SK-N-SH treated with all-trans-retinoic acid at 6 μM for 48 hours (cell line): ENCODE measurements around the gene WDR38.
A peak's percentile ranks its signal among the peaks of the same experiment; 100 is the strongest.

Source experiments
- ATAC-seq: fragments of 200-7000 bp; cut with Tn5 transposase; 3 replicates; pipeline ENCODE4 v1.9.1; 2020; ENCODE audit warnings: mild to moderate bottlenecking, moderate library complexity
- ARNTL ChIP-seq: fragments of 450-650 bp; formaldehyde crosslinking; IDR thresholded peaks from 2 replicates; pipeline ENCODE4 v1.5.0; 2020; ENCODE audit warnings: low read depth, mild to moderate bottlenecking, moderate library complexity, borderline replicate concordance
- BACH2 ChIP-seq: fragments of 250-450 bp; sonication (Bioruptor Pico); IDR thresholded peaks from 2 replicates; pipeline ENCODE4 v1.9.0; 2021; ENCODE audit warnings: mild to moderate bottlenecking, borderline replicate concordance
- CSDC2 ChIP-seq: fragments of 250-450 bp; sonication (Bioruptor Pico); IDR thresholded peaks from 2 replicates; pipeline ENCODE4 v1.5.0; 2020; ENCODE audit warnings: mild to moderate bottlenecking, moderate library complexity
- ESRRG ChIP-seq: fragments of 250-450 bp; sonication (Bioruptor Pico); IDR thresholded peaks from 2 replicates; pipeline ENCODE4 v1.6.1; 2021; ENCODE audit warnings: mild to moderate bottlenecking
- OSR1 ChIP-seq: fragments of 250-450 bp; sonication (Bioruptor Pico); IDR thresholded peaks from 2 replicates; pipeline ENCODE4 v1.8.0; 2022; ENCODE audit warnings: moderate library complexity, mild to moderate bottlenecking, inconsistent platforms
- RARB ChIP-seq: fragments of 250-450 bp; sonication (Bioruptor Pico); IDR thresholded peaks from 2 replicates; pipeline ENCODE4 v1.8.0; 2021; ENCODE audit warnings: mild to moderate bottlenecking, moderate library complexity
- SNAI2 ChIP-seq: fragments of 250-450 bp; sonication (Bioruptor Pico); IDR thresholded peaks from 2 replicates; pipeline ENCODE4 v1.5.0; 2020; ENCODE audit warnings: mild to moderate bottlenecking, moderate library complexity
- TOX ChIP-seq: fragments of 250-450 bp; sonication (Bioruptor Pico); IDR thresholded peaks from 2 replicates; pipeline ENCODE4 v1.8.0; 2021; ENCODE audit warnings: mild to moderate bottlenecking, moderate library complexity, borderline replicate concordance
- ZC3H10 ChIP-seq: fragments of 250-450 bp; sonication (Bioruptor Pico); IDR thresholded peaks from 2 replicates; pipeline ENCODE4 v1.5.1; 2021; ENCODE audit warnings: mild to moderate bottlenecking, moderate library complexity
- ZFP3 ChIP-seq: fragments of 250-450 bp; sonication (Bioruptor Pico); IDR thresholded peaks from 2 replicates; pipeline ENCODE4 v1.5.0; 2020; ENCODE audit warnings: mild to moderate bottlenecking, moderate library complexity
- ZFP30 ChIP-seq: fragments of 450-650 bp; formaldehyde crosslinking; IDR thresholded peaks from 2 replicates; pipeline ENCODE4 v1.5.0; 2022; ENCODE audit warnings: mild to moderate bottlenecking, moderate library complexity
- ZNF565 ChIP-seq: fragments of 450-650 bp; formaldehyde crosslinking; conservative IDR thresholded peaks from 2 replicates; pipeline ENCODE4 v1.5.0; 2020; ENCODE audit warnings: low read depth, mild to moderate bottlenecking, moderate library complexity
- ZNF70 ChIP-seq: fragments of 450-650 bp; formaldehyde crosslinking; IDR thresholded peaks from 2 replicates; pipeline ENCODE4 v1.5.0; 2020; ENCODE audit warnings: mild to moderate bottlenecking, moderate library complexity
- ZNF8 ChIP-seq: fragments of 450-650 bp; formaldehyde crosslinking; IDR thresholded peaks from 2 replicates; pipeline ENCODE4 v1.5.0; 2020; ENCODE audit warnings: mild to moderate bottlenecking, moderate library complexity
- TF ChIP-seq, protein P1 (sequence below): fragments of 250-450 bp; sonication (Bioruptor Pico); IDR thresholded peaks from 2 replicates; pipeline ENCODE4 v1.5.1; 2020; ENCODE audit warnings: low read depth, mild to moderate bottlenecking, moderate library complexity
- TF ChIP-seq, protein P2 (sequence below): fragments of 250-450 bp; sonication (Bioruptor Pico); IDR thresholded peaks from 2 replicates; pipeline ENCODE4 v1.8.0; 2020; ENCODE audit warnings: mild to moderate bottlenecking, moderate library complexity, borderline replicate concordance
- TF ChIP-seq, protein P3 (sequence below): fragments of 250-450 bp; sonication (Bioruptor Pico); IDR thresholded peaks from 2 replicates; pipeline ENCODE4 v1.5.1; 2021; ENCODE audit warnings: mild to moderate bottlenecking, moderate library complexity
- TF ChIP-seq, protein P4 (sequence below): fragments of 250-450 bp; sonication (Bioruptor Pico); IDR thresholded peaks from 2 replicates; pipeline ENCODE4 v1.8.0; 2021; ENCODE audit warnings: low read depth, mild to moderate bottlenecking, moderate library complexity, borderline replicate concordance

The WDR38 gene

DNA sequence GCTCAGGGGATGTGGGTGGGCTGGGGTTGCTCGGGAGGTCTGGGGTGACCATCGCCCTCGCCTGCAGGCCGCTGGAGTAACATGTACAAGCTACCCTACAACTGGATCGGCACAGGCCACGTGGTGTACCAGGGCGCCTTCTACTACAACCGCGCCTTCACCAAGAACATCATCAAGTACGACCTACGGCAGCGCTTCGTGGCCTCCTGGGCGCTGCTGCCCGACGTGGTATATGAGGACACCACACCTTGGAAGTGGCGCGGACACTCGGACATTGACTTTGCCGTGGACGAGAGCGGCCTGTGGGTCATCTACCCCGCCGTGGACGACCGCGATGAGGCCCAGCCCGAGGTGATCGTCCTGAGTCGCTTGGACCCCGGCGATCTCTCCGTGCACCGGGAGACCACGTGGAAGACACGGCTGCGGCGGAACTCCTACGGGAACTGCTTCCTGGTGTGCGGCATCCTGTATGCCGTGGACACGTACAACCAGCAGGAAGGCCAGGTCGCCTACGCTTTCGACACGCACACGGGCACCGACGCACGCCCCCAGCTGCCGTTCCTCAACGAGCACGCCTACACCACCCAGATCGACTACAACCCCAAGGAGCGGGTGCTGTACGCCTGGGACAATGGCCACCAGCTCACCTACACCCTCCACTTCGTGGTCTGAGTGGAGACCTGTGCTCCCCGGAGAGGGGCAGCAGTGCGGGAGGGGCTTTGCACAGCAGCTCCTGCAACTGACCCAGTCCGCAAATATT is 43.3 kb upstream of the WDR38 start:
- ATAC-seq, result no peak
- TF ChIP-seq SNAI2 (no peak), ZFP3 (CRISPR knock-in tag) (no peak), ARNTL (CRISPR knock-in tag) (no peak), CSDC2 (CRISPR knock-in tag) (no peak), ZFP30 (CRISPR knock-in tag) (no peak), RARB (CRISPR knock-in tag) (no peak), TOX (CRISPR knock-in tag) (no peak)
- TF ChIP-seq, protein P1, sequence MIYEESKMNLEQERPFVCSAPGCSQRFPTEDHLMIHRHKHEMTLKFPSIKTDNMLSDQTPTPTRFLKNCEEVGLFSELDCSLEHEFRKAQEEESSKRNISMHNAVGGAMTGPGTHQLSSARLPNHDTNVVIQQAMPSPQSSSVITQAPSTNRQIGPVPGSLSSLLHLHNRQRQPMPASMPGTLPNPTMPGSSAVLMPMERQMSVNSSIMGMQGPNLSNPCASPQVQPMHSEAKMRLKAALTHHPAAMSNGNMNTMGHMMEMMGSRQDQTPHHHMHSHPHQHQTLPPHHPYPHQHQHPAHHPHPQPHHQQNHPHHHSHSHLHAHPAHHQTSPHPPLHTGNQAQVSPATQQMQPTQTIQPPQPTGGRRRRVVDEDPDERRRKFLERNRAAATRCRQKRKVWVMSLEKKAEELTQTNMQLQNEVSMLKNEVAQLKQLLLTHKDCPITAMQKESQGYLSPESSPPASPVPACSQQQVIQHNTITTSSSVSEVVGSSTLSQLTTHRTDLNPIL (CRISPR knock-in tag), result no peak
- TF ChIP-seq, all 23 proteins: peak for 0

DNA sequence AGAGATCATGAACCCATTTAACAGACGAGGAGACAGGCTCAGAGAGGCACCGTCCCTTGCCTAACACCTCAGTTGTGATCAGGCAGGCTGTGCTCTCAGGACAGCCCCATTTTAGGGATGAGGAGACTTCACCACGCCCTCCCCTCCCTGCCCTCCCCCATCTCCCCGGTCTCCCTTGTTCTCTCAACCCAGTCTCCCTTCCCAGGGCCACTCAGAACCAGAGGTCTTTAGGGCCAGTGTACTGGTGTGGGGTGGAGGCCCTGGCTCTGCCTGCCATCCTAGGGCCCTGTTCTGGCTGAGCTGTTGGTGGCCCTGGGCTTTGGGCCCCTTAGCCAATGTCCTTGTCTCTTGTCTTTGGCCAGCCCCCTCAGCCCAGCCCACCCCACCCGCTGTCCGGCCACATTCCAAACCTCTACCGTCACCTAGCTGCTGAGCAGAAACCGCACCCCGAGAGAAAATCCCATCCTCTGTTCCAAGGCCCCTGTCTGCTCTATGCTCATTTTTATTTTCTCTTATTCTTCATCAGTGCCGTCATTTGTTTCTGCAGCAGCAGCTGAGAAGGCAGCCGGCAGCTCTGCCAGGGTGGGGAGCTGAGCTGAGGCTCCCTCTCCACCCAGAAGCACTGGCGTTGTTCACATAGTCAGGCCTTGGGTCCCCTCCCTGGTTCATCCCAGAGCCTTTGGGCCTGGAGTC is 42.5 kb upstream of the WDR38 start:
- ATAC-seq, result peak; percentile 77

DNA sequence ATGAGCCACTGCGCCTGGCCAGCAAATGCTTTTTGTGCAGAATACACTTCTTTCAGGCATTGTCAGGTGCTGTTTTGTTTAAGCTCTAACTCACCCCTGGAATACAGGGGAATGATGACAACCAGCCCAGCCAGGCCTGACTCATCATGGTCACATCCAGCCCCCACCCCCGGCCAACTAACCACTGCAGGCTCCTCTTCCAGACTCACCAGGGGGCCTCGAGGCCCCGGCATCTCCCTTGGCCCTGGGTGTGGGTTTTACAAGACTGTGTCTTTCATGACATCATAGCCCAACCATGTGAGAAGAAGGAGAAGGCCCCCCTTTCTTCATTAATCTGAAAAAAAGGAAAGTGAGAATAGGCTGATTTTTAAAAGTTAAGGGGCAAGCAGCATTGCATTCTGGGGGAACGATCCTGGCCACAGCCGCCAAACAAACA is 40.8 kb upstream of the WDR38 start:
- peak; percentile 85 for ATAC-seq
- no peak for TF ChIP-seq CSDC2 (CRISPR knock-in tag)
- TF ChIP-seq, protein P2, sequence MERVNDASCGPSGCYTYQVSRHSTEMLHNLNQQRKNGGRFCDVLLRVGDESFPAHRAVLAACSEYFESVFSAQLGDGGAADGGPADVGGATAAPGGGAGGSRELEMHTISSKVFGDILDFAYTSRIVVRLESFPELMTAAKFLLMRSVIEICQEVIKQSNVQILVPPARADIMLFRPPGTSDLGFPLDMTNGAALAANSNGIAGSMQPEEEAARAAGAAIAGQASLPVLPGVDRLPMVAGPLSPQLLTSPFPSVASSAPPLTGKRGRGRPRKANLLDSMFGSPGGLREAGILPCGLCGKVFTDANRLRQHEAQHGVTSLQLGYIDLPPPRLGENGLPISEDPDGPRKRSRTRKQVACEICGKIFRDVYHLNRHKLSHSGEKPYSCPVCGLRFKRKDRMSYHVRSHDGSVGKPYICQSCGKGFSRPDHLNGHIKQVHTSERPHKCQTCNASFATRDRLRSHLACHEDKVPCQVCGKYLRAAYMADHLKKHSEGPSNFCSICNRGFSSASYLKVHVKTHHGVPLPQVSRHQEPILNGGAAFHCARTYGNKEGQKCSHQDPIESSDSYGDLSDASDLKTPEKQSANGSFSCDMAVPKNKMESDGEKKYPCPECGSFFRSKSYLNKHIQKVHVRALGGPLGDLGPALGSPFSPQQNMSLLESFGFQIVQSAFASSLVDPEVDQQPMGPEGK, result peak; percentile 71; the same call in 1 of the 2 replicates

More for the DNA sequence above, 42.5 kb upstream of the WDR38 start:
- TF ChIP-seq ZNF70 (CRISPR knock-in tag) (no peak), CSDC2 (CRISPR knock-in tag) (no peak), ZFP30 (CRISPR knock-in tag) (no peak), SNAI2 (no peak), ZNF565 (CRISPR knock-in tag) (no peak), BACH2 (CRISPR knock-in tag) (no peak), OSR1 (CRISPR knock-in tag) (no peak), ZC3H10 (CRISPR knock-in tag) (no peak), ESRRG (CRISPR knock-in tag) (no peak), RARB (CRISPR knock-in tag) (no peak), ARNTL (CRISPR knock-in tag) (no peak)
- TF ChIP-seq, protein P2, result no peak
- TF ChIP-seq, protein P3, sequence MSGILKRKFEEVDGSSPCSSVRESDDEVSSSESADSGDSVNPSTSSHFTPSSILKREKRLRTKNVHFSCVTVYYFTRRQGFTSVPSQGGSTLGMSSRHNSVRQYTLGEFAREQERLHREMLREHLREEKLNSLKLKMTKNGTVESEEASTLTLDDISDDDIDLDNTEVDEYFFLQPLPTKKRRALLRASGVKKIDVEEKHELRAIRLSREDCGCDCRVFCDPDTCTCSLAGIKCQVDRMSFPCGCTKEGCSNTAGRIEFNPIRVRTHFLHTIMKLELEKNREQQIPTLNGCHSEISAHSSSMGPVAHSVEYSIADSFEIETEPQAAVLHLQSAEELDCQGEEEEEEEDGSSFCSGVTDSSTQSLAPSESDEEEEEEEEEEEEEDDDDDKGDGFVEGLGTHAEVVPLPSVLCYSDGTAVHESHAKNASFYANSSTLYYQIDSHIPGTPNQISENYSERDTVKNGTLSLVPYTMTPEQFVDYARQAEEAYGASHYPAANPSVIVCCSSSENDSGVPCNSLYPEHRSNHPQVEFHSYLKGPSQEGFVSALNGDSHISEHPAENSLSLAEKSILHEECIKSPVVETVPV, result no peak
- TF ChIP-seq, protein P4, sequence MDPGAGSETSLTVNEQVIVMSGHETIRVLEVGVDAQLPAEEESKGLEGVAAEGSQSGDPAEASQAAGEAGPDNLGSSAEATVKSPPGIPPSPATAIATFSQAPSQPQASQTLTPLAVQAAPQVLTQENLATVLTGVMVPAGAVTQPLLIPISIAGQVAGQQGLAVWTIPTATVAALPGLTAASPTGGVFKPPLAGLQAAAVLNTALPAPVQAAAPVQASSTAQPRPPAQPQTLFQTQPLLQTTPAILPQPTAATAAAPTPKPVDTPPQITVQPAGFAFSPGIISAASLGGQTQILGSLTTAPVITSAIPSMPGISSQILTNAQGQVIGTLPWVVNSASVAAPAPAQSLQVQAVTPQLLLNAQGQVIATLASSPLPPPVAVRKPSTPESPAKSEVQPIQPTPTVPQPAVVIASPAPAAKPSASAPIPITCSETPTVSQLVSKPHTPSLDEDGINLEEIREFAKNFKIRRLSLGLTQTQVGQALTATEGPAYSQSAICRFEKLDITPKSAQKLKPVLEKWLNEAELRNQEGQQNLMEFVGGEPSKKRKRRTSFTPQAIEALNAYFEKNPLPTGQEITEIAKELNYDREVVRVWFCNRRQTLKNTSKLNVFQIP (CRISPR knock-in tag), result no peak

DNA sequence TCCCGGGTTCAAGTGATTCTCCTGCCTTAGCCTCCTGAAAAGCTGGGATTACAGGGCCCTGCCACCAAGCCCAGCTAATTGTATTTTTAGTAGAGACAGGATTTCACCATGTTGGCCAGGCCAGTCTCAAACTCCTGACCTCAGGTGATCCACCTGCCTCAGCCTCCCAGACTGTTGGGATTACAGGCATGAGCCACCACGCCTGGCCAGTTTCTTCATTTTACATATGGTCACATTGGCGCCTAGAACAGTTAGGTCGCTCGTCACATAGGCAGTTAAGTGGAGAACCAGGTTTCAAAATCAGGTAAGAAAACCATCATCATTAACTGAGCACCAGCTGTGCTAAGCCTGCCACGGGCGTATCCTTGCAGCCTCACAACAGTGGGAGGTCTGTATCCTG is 40.2 kb upstream of the WDR38 start:
- no peak for ATAC-seq
- TF ChIP-seq ZC3H10 (CRISPR knock-in tag) (no peak), ESRRG (CRISPR knock-in tag) (no peak), CSDC2 (CRISPR knock-in tag) (no peak), RARB (CRISPR knock-in tag) (no peak), SNAI2 (no peak), TOX (CRISPR knock-in tag) (no peak), ZNF8 (CRISPR knock-in tag) (no peak), ZNF70 (CRISPR knock-in tag) (no peak), ZFP30 (CRISPR knock-in tag) (no peak), ARNTL (CRISPR knock-in tag) (no peak), OSR1 (CRISPR knock-in tag) (no peak), ZNF565 (CRISPR knock-in tag) (no peak)
- TF ChIP-seq, protein P1 (CRISPR knock-in tag), result no peak
- TF ChIP-seq, protein P3, result no peak
- TF ChIP-seq, protein P4 (CRISPR knock-in tag), result no peak
